ENCODE data around the gene CTNNBL1. TPM values are rescaled to one million over a fixed set of nuclear protein-coding genes. Genes with fewer than 3 reads are reported as not detected.
A peak's percentile ranks its signal among the peaks of the same experiment; 100 is the strongest.

The CTNNBL1 gene
- total RNA-seq, 1 experiment from 2014 or later, result 64.4 TPM

DNA sequence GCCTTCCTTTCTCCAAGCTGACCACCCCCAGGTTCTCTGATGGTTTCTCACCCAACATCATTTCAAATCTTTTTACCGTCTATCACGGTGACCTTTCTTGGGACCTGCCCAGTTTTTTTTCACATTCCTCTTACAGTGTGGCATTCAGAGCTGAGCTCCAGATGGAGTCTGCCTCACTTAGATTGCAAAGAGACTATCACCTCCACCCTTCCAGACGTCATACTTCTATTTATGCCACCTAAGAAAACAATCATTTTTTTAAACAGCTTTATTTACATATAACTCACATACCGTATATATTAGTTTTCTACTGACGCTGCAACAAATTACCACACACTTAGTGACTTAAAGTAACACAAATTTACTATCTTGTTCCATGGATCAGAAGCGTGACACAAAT is 32.3 kb upstream of the CTNNBL1 start:
- no peak for DNase-seq (ENCODE audit: low spot score)
- Mint-ChIP-seq H3K9me3 (peaks cover 16% of the 10 kb centered on the region), H3K27ac (peak overlapping the region; percentile 27), H3K27me3 (ENCODE audit: low read depth) (no peaks in the 10 kb centered on the region), H3K4me3 (no peak overlapping the region), H3K36me3 (peaks cover 9% of the 10 kb centered on the region), H3K4me1 (peaks cover 17% of the 10 kb centered on the region)
- TF ChIP-seq, protein P1, sequence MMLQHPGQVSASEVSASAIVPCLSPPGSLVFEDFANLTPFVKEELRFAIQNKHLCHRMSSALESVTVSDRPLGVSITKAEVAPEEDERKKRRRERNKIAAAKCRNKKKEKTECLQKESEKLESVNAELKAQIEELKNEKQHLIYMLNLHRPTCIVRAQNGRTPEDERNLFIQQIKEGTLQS (CRISPR knock-in tag; conservative IDR thresholded peaks at IDR 0.05), result no peak
- no peak for TF ChIP-seq SP1 (CRISPR knock-in tag; conservative IDR thresholded peaks at IDR 0.05)
- TF ChIP-seq OVOL2 (CRISPR knock-in tag; IDR thresholded peaks at IDR 0.05; ENCODE audit: borderline replicate concordance), result no peak
- TF ChIP-seq RELA (CRISPR knock-in tag; IDR thresholded peaks at IDR 0.05; ENCODE audit: borderline replicate concordance), result no peak
- no peak for TF ChIP-seq CREB1 (CRISPR knock-in tag; IDR thresholded peaks at IDR 0.05)
- TF ChIP-seq, protein P2, sequence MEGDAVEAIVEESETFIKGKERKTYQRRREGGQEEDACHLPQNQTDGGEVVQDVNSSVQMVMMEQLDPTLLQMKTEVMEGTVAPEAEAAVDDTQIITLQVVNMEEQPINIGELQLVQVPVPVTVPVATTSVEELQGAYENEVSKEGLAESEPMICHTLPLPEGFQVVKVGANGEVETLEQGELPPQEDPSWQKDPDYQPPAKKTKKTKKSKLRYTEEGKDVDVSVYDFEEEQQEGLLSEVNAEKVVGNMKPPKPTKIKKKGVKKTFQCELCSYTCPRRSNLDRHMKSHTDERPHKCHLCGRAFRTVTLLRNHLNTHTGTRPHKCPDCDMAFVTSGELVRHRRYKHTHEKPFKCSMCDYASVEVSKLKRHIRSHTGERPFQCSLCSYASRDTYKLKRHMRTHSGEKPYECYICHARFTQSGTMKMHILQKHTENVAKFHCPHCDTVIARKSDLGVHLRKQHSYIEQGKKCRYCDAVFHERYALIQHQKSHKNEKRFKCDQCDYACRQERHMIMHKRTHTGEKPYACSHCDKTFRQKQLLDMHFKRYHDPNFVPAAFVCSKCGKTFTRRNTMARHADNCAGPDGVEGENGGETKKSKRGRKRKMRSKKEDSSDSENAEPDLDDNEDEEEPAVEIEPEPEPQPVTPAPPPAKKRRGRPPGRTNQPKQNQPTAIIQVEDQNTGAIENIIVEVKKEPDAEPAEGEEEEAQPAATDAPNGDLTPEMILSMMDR (IDR thresholded peaks at IDR 0.05), result no peak
- TF ChIP-seq NFYB (CRISPR knock-in tag; conservative IDR thresholded peaks at IDR 0.05; ENCODE audit: low read depth), result no peak
- TF ChIP-seq FOXK1 (CRISPR knock-in tag; IDR thresholded peaks at IDR 0.05), result no peak
- no peak for TF ChIP-seq ZNF416 (CRISPR knock-in tag; IDR thresholded peaks at IDR 0.05)
- TF ChIP-seq, protein P3, sequence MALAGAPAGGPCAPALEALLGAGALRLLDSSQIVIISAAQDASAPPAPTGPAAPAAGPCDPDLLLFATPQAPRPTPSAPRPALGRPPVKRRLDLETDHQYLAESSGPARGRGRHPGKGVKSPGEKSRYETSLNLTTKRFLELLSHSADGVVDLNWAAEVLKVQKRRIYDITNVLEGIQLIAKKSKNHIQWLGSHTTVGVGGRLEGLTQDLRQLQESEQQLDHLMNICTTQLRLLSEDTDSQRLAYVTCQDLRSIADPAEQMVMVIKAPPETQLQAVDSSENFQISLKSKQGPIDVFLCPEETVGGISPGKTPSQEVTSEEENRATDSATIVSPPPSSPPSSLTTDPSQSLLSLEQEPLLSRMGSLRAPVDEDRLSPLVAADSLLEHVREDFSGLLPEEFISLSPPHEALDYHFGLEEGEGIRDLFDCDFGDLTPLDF (CRISPR knock-in tag; IDR thresholded peaks at IDR 0.05), result no peak
- no peak for TF ChIP-seq EMX1 (CRISPR knock-in tag; IDR thresholded peaks at IDR 0.05)
- no peak for TF ChIP-seq FOXP1 (CRISPR knock-in tag; IDR thresholded peaks at IDR 0.05; ENCODE audit: borderline replicate concordance)
- TF ChIP-seq, protein P4, sequence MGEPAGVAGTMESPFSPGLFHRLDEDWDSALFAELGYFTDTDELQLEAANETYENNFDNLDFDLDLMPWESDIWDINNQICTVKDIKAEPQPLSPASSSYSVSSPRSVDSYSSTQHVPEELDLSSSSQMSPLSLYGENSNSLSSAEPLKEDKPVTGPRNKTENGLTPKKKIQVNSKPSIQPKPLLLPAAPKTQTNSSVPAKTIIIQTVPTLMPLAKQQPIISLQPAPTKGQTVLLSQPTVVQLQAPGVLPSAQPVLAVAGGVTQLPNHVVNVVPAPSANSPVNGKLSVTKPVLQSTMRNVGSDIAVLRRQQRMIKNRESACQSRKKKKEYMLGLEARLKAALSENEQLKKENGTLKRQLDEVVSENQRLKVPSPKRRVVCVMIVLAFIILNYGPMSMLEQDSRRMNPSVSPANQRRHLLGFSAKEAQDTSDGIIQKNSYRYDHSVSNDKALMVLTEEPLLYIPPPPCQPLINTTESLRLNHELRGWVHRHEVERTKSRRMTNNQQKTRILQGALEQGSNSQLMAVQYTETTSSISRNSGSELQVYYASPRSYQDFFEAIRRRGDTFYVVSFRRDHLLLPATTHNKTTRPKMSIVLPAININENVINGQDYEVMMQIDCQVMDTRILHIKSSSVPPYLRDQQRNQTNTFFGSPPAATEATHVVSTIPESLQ (CRISPR knock-in tag; IDR thresholded peaks at IDR 0.05), result no peak
- TF ChIP-seq RORB (CRISPR knock-in tag; IDR thresholded peaks at IDR 0.05), result no peak
- TF ChIP-seq, protein P5, sequence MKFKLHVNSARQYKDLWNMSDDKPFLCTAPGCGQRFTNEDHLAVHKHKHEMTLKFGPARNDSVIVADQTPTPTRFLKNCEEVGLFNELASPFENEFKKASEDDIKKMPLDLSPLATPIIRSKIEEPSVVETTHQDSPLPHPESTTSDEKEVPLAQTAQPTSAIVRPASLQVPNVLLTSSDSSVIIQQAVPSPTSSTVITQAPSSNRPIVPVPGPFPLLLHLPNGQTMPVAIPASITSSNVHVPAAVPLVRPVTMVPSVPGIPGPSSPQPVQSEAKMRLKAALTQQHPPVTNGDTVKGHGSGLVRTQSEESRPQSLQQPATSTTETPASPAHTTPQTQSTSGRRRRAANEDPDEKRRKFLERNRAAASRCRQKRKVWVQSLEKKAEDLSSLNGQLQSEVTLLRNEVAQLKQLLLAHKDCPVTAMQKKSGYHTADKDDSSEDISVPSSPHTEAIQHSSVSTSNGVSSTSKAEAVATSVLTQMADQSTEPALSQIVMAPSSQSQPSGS (CRISPR knock-in tag; IDR thresholded peaks at IDR 0.05; ENCODE audit: borderline replicate concordance, low read depth), result no peak
- no peak for TF ChIP-seq ZNF671 (CRISPR knock-in tag; IDR thresholded peaks at IDR 0.05)
- ChIA-PET POLR2A (interaction anchor here (0.6 kb wide), 1 partner anchor 190 kb away, joined by 4 read pairs; no protein-coding TSS in a partner anchor), CTCF (interaction anchor here (0.6 to 1.6 kb wide), 9 partner anchors 8 to 134 kb away, joined by 3 to 11 read pairs (median 4); partner anchors contain the start of gene CTNNBL1)
- ATAC-seq, result no peak

DNA sequence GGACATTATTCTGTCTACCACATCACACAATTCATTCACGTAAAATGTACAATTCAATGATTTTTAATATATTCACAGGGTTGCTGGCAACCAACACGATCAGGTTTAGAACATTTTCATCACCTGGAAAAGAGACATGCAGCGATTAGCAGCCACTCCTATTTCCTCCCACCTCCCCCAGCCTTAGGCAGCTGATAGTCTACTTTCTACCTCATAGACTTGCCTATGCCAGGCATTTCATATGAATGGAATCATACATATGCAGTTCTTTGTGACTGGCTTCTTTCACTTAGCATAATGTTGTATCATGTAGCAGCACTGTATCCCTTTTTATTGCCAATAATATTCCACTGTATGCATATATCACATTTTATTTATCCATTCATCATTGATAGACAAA is 31.5 kb upstream of the CTNNBL1 start:
- H3K9me3 Mint-ChIP-seq, result peaks cover 12% of the 10 kb centered on the region
- no peak for ATAC-seq
- 0 out of 2 replicates have a peak overlapping the region, but pooled peaks have one; percentile 11 for H3K4me3 Mint-ChIP-seq
- TF ChIP-seq ZNF423 (CRISPR knock-in tag; IDR thresholded peaks at IDR 0.05) (no peak), ZNF317 (CRISPR knock-in tag; IDR thresholded peaks at IDR 0.05; ENCODE audit: borderline replicate concordance, low read depth) (no peak), GABPB1 (CRISPR knock-in tag; IDR thresholded peaks at IDR 0.05) (no peak), GRHL2 (CRISPR knock-in tag; IDR thresholded peaks at IDR 0.05; ENCODE audit: insufficient replicate concordance, severe bottlenecking) (no peak), NR2C2 (CRISPR knock-in tag; IDR thresholded peaks at IDR 0.05) (no peak), ZNF121 (CRISPR knock-in tag; IDR thresholded peaks at IDR 0.05) (no peak), RORB (CRISPR knock-in tag; IDR thresholded peaks at IDR 0.05) (no peak), NR1H2 (CRISPR knock-in tag; IDR thresholded peaks at IDR 0.05) (no peak), IRF2 (CRISPR knock-in tag; IDR thresholded peaks at IDR 0.05; ENCODE audit: borderline replicate concordance, low read depth) (no peak)
- TF ChIP-seq, protein P6, sequence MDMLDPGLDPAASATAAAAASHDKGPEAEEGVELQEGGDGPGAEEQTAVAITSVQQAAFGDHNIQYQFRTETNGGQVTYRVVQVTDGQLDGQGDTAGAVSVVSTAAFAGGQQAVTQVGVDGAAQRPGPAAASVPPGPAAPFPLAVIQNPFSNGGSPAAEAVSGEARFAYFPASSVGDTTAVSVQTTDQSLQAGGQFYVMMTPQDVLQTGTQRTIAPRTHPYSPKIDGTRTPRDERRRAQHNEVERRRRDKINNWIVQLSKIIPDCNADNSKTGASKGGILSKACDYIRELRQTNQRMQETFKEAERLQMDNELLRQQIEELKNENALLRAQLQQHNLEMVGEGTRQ (CRISPR knock-in tag; IDR thresholded peaks at IDR 0.05), result no peak
- TF ChIP-seq, protein P7, sequence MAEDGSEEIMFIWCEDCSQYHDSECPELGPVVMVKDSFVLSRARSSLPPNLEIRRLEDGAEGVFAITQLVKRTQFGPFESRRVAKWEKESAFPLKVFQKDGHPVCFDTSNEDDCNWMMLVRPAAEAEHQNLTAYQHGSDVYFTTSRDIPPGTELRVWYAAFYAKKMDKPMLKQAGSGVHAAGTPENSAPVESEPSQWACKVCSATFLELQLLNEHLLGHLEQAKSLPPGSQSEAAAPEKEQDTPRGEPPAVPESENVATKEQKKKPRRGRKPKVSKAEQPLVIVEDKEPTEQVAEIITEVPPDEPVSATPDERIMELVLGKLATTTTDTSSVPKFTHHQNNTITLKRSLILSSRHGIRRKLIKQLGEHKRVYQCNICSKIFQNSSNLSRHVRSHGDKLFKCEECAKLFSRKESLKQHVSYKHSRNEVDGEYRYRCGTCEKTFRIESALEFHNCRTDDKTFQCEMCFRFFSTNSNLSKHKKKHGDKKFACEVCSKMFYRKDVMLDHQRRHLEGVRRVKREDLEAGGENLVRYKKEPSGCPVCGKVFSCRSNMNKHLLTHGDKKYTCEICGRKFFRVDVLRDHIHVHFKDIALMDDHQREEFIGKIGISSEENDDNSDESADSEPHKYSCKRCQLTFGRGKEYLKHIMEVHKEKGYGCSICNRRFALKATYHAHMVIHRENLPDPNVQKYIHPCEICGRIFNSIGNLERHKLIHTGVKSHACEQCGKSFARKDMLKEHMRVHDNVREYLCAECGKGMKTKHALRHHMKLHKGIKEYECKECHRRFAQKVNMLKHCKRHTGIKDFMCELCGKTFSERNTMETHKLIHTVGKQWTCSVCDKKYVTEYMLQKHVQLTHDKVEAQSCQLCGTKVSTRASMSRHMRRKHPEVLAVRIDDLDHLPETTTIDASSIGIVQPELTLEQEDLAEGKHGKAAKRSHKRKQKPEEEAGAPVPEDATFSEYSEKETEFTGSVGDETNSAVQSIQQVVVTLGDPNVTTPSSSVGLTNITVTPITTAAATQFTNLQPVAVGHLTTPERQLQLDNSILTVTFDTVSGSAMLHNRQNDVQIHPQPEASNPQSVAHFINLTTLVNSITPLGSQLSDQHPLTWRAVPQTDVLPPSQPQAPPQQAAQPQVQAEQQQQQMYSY (CRISPR knock-in tag; IDR thresholded peaks at IDR 0.05), result no peak

More for the DNA sequence above, 31.5 kb upstream of the CTNNBL1 start:
- DNase-seq (ENCODE audit: low spot score), result no peak
- no peaks in the 10 kb centered on the region for H3K27me3 Mint-ChIP-seq (ENCODE audit: low read depth)
- H3K27ac Mint-ChIP-seq, result no peak overlapping the region; the same call in 1 of the 2 replicates
- ChIA-PET CTCF (interaction anchor here (1.1 to 1.6 kb wide), 4 partner anchors 9 to 63 kb away, joined by 3 to 5 read pairs (median 4); partner anchors contain the start of gene CTNNBL1), POLR2A (no interaction called here)
- H3K4me1 Mint-ChIP-seq, result peaks cover 17% of the 10 kb centered on the region
- peaks cover 9% of the 10 kb centered on the region for H3K36me3 Mint-ChIP-seq
